NB4 (cell line): ENCODE data around the gene GP5.

Source experiments
- TF ChIP-seq, protein P1 (sequence below): IDR thresholded peaks from one replicate; pipeline ENCODE4 v1.5.1; 2012; ENCODE audit warnings: low read depth, low read length
- TF ChIP-seq, protein P2 (sequence below): IDR thresholded peaks from 2 replicates; pipeline ENCODE4 v1.6.1; 2011; ENCODE audit warnings: low read depth, low read length

DNA sequence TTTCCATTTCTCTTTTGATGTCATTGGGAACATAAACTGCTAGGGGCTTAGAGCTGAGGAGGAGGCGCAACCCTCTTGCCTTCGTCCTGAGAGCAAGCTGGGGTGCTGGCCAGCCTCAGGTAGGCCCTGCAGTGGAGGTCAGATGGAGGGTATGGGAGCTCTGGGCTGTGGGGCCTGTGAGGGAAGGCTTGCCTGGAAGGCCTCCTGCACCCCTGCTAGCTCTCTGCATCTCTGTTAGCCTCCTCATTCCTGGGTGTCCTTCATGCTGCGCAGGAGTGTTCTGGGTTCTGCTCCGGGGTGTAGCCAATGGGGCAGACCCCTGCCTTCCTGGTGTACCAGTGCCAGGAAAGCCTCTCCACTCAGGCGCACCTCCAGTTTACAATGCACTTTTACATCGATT, 11.8 kb downstream of the GP5 start:
- TF ChIP-seq, protein P1, sequence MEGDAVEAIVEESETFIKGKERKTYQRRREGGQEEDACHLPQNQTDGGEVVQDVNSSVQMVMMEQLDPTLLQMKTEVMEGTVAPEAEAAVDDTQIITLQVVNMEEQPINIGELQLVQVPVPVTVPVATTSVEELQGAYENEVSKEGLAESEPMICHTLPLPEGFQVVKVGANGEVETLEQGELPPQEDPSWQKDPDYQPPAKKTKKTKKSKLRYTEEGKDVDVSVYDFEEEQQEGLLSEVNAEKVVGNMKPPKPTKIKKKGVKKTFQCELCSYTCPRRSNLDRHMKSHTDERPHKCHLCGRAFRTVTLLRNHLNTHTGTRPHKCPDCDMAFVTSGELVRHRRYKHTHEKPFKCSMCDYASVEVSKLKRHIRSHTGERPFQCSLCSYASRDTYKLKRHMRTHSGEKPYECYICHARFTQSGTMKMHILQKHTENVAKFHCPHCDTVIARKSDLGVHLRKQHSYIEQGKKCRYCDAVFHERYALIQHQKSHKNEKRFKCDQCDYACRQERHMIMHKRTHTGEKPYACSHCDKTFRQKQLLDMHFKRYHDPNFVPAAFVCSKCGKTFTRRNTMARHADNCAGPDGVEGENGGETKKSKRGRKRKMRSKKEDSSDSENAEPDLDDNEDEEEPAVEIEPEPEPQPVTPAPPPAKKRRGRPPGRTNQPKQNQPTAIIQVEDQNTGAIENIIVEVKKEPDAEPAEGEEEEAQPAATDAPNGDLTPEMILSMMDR = no peak
- TF ChIP-seq, protein P2, sequence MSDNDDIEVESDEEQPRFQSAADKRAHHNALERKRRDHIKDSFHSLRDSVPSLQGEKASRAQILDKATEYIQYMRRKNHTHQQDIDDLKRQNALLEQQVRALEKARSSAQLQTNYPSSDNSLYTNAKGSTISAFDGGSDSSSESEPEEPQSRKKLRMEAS = no peak
